Subcutaneous adipose tissue (tissue), 4 donors: ENCODE data around the gene SLC2A3. TPM values are rescaled to one million over a fixed set of nuclear protein-coding genes. Genes with fewer than 3 reads are reported as not detected.

Experiments
- CTCF ChIP-seq: fragments of 450-650 bp; IDR thresholded peaks from one replicate; pipeline ENCODE4 v1.5.1; 2016; ENCODE audit warnings: low read depth, mild to moderate bottlenecking, control low read depth, antibody characterized with exemption, moderate library complexity
- total RNA-seq, 4 donors: library from RNA; depleted of rRNA; stranded (reverse); fragments of >200 nt; gene quantifications; one replicate each; pipeline ENCODE4 v1.1.0, GENCODE V29; 2016

SLC2A3 gene
- total RNA-seq, 4 donors from 2014 or later, result 43.9 to 163 (median 105) TPM

- TF ChIP-seq CTCF, result no peak
These were observed 2.0 kb upstream of the SLC2A3 start for GRCh38 chr12:7937833-7938506.

GRCh38 chr12:7934889-7935492 is 996 bp downstream of the SLC2A3 start:
- no peak for TF ChIP-seq CTCF

GRCh38 chr12:7934091-7934888 is 1.7 kb downstream of the SLC2A3 start:
- TF ChIP-seq CTCF, result no peak

- TF ChIP-seq CTCF, result no peak
These were observed 2.7 kb downstream of the SLC2A3 start for GRCh38 chr12:7933255-7933726.

- TF ChIP-seq CTCF, result no peak
These were observed 6.7 kb downstream of the SLC2A3 start for GRCh38 chr12:7929083-7929792.

GRCh38 chr12:7927470-7927869 is 8.5 kb downstream of the SLC2A3 start:
- TF ChIP-seq CTCF, result no peak
